Body of pancreas (tissue), 4 donors: ENCODE results near the gene FOXB1. TPM values are rescaled to one million over a fixed set of nuclear protein-coding genes. Genes with fewer than 3 reads are reported as not detected.

ENCODE experiments used
- ATAC-seq: fragments of 150-250 bp; one replicate; pipeline ENCODE4 v1.9.1; 2016
- DNase-seq, 4 donors: peaks; one replicate each; pipeline ENCODE4 v3.0.0-alpha.2; 2019
- H3K27ac ChIP-seq, 4 donors: fragments of 200-600 bp; sonication (generic); 1 replicate in 3 of 4; 2 replicates in 1 of 4; pipeline versions ENCODE4 v1.5.1 to v1.6.1; 2016 to 2019; ENCODE audit warnings: mild to moderate bottlenecking in 1 of 4, mixed read lengths in 1 of 4, moderate library complexity in 1 of 4
- H3K27me3 ChIP-seq, 2 donors: fragments of 200-600 bp; sonication (generic); one replicate each; pipeline ENCODE4 v1.6.0; 2016; ENCODE audit warnings: mild to moderate bottlenecking in 1 of 2
- H3K36me3 ChIP-seq, 2 donors: fragments of 200-600 bp; sonication (generic); replicated peaks in 1 of 2; 2 replicates each; pipeline ENCODE4 v1.5.1; 2016; ENCODE audit warnings: low read depth in 2 of 2; ENCODE audit not compliant: insufficient read depth in 1 of 2
- H3K4me1 ChIP-seq: fragments of 200-600 bp; sonication (generic); one replicate; pipeline ENCODE4 v1.6.0; 2016
- H3K4me3 ChIP-seq, 2 donors: fragments of 200-600 bp; sonication (generic); 1 replicate in 1 of 2; 2 replicates in 1 of 2; pipeline ENCODE4 v1.5.1; 2016 to 2019
- H3K9me3 ChIP-seq, 3 donors: fragments of 200-600 bp; sonication (generic); 1 replicate in 2 of 3; 2 replicates in 1 of 3; pipeline ENCODE4 v1.5.1; 2016
- POLR2A ChIP-seq, 3 donors: fragments of 450-650 bp; IDR thresholded peaks; one replicate each; pipeline ENCODE4 v1.6.1; 2016; ENCODE audit warnings: antibody characterized with exemption in 3 of 3, mild to moderate bottlenecking in 2 of 3
- WGBS, 2 donors: methylation state at CpG; one replicate each; pipeline ENCODE4 v1.1.5; 2017; 5-methylcytosine and 5-hydroxymethylcytosine counted together
- intact Hi-C: fragments of 100-400 bp; cut with DNase I; formaldehyde crosslinking; loops from one replicate; pipeline ENCODE4 v1.15.1; 2023
- total RNA-seq, 2 donors: library from RNA; depleted of rRNA; stranded (reverse); fragments of >200 nt; gene quantifications; one replicate each; pipeline ENCODE4 v1.1.0, GENCODE V29; 2016
- TF ChIP-seq, protein P1 (sequence below), 7 experiments: fragments of 450-650 bp in 4 of 7; fragments of 200-600 bp in 3 of 7; sonication (generic) in 3 of 7; IDR thresholded peaks; one replicate each; pipeline ENCODE4 v1.5.1; 2016 to 2019; ENCODE audit warnings: antibody characterized with exemption in 7 of 7

Gene FOXB1
- total RNA-seq, 2 donors from 2014 or later = not detected

DNA sequence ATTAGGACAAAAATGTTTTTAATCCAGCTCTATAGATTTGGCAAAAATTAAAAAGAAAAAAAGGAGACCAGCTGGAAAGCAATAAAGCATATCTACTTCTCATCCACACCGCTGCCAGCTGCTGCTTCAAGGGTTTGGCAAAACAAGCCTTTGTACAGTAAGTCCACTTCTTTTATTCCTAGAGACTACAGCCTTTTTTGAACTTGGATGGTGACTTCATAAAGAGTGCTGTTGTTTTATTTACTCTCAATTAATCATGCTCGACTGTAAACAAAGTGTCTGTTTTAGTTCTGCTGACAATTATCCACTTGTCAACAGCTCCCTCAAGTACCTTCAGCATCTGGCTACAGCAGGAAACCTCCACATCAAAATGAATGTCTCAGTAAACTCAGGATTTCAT, 12.3 kb upstream of the FOXB1 start:
- intact Hi-C loops = no loop called here
- Histone ChIP-seq H3K4me3 (no peak overlapping the region), H3K9me3 (no peaks in the 10 kb centered on the region), H3K4me1 (peaks cover 4% of the 10 kb centered on the region), H3K36me3 (no peaks in the 10 kb centered on the region), H3K27me3 (peaks cover 4 to 34% of the 10 kb centered on the region in 2 donors), H3K27ac (no peak overlapping the region)
- no peak for TF ChIP-seq POLR2A (IDR thresholded peaks at IDR 0.05)
- TF ChIP-seq, protein P1, sequence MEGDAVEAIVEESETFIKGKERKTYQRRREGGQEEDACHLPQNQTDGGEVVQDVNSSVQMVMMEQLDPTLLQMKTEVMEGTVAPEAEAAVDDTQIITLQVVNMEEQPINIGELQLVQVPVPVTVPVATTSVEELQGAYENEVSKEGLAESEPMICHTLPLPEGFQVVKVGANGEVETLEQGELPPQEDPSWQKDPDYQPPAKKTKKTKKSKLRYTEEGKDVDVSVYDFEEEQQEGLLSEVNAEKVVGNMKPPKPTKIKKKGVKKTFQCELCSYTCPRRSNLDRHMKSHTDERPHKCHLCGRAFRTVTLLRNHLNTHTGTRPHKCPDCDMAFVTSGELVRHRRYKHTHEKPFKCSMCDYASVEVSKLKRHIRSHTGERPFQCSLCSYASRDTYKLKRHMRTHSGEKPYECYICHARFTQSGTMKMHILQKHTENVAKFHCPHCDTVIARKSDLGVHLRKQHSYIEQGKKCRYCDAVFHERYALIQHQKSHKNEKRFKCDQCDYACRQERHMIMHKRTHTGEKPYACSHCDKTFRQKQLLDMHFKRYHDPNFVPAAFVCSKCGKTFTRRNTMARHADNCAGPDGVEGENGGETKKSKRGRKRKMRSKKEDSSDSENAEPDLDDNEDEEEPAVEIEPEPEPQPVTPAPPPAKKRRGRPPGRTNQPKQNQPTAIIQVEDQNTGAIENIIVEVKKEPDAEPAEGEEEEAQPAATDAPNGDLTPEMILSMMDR (IDR thresholded peaks at IDR 0.05) = no peak
- DNase-seq = no peak
- ATAC-seq = no peak
- 37 to 41% methylated on average over 2 of the region's 2 CpGs for WGBS, 2 donors

GRCh38 chr15:59993041-59993750, 10.9 kb upstream of the FOXB1 start:
- TF ChIP-seq POLR2A (IDR thresholded peaks at IDR 0.05) = no peak
- TF ChIP-seq, protein P1 (IDR thresholded peaks at IDR 0.05) = no peak
- ATAC-seq (no peak), DNase-seq (no peak)
- Histone ChIP-seq H3K27ac (no peak overlapping the region), H3K9me3 (no peaks in the 10 kb centered on the region), H3K27me3 (peaks cover 4 to 48% of the 10 kb centered on the region in 2 donors), H3K4me3 (no peak overlapping the region), H3K4me1 (peaks cover 11% of the 10 kb centered on the region), H3K36me3 (no peaks in the 10 kb centered on the region)
- 22 to 43% methylated on average over 28 to 35 of the region's 35 CpGs for WGBS, 2 donors
- intact Hi-C loops = no loop called here

DNA sequence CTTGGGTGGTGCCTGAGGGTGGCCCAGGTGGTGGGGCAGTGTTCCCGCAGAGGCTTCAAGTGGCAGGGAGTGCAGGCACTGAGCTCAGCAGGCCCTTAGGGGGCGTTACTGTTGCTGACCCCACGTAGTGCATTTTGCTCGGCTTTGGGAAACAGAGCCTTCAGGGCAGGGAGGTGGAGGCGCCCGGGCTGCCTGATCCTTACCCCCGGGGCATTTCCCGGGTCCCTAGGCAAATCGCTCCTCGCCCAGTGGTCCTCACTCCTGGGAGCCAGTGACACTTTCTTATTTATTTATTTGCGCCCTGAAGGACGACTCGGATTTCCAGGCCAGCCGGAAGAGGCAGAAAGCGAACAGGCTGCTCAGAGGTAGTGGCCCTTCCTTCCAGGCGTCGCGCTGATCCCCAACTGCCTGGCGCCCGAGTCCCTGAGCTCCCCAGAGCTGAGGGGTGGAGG, 10.1 kb upstream of the FOXB1 start:
- Histone ChIP-seq H3K9me3 (no peaks in the 10 kb centered on the region), H3K4me1 (peaks cover 11% of the 10 kb centered on the region), H3K4me3 (no peak overlapping the region), H3K27me3 (peaks cover 4 to 56% of the 10 kb centered on the region in 2 donors), H3K27ac (no peak overlapping the region), H3K36me3 (no peaks in the 10 kb centered on the region)
- intact Hi-C loops = no loop called here
- no peak for ATAC-seq
- TF ChIP-seq, protein P1 (IDR thresholded peaks at IDR 0.05) = no peak
- no peak for TF ChIP-seq POLR2A (IDR thresholded peaks at IDR 0.05)
- no peak for DNase-seq
- 3 to 4% methylated on average over 11 to 20 of the region's 20 CpGs for WGBS, 2 donors

- Histone ChIP-seq H3K4me1 (peaks cover 11% of the 10 kb centered on the region), H3K27me3 (peaks cover 4 to 61% of the 10 kb centered on the region in 2 donors), H3K27ac (no peak overlapping the region), H3K4me3 (no peak overlapping the region), H3K36me3 (no peaks in the 10 kb centered on the region), H3K9me3 (no peaks in the 10 kb centered on the region)
- TF ChIP-seq, protein P1 (IDR thresholded peaks at IDR 0.05) = no peak
- no peak for TF ChIP-seq POLR2A (IDR thresholded peaks at IDR 0.05)
- DNase-seq = no peak
- 3 to 9% methylated on average over 8 of the region's 8 CpGs for WGBS, 2 donors
- no peak for ATAC-seq
- intact Hi-C loops = no loop called here
These were observed 9.6 kb upstream of the FOXB1 start for GRCh38 chr15:59994526-59994887.
